K562 (cell line): ENCODE data around the gene KLHDC10. TPM values are rescaled to one million over a fixed set of nuclear protein-coding genes. Genes with fewer than 3 reads are reported as not detected.

Experiments
- CEBPB ChIP-seq: fragments of 450-650 bp; IDR thresholded peaks from 2 replicates; pipeline ENCODE4 v1.6.1; 2016; ENCODE audit warnings: missing genetic modification characterization, missing compliant biosample characterization
- CSDE1 ChIP-seq, 2 experiments: fragments of 450-650 bp; IDR thresholded peaks; 2 replicates each; pipeline ENCODE4 v1.6.1; 2016; ENCODE audit warnings: mild to moderate bottlenecking in 1 of 2
- DMBX1 ChIP-seq: fragments of 250-450 bp; sonication (Bioruptor Pico); IDR thresholded peaks from 2 replicates; pipeline ENCODE4 v1.8.0; 2022; ENCODE audit warnings: inconsistent platforms, mild to moderate bottlenecking, moderate library complexity, borderline replicate concordance
- ERF ChIP-seq: fragments of 450-650 bp; formaldehyde crosslinking; IDR thresholded peaks from 2 replicates; pipeline ENCODE4 v1.4.0; 2020; ENCODE audit warnings: mild to moderate bottlenecking, mixed read lengths
- FOXJ2 ChIP-seq: fragments of 200-800 bp; sonication (Bioruptor generic); IDR thresholded peaks from 2 replicates; pipeline ENCODE4 v1.6.1; 2016; ENCODE audit warnings: missing genetic modification characterization, missing compliant biosample characterization
- FOXM1 ChIP-seq, 2 experiments: fragments of 450-650 bp in 1 of 2; sonication (generic) in 1 of 2; formaldehyde crosslinking in 1 of 2; IDR thresholded peaks; 2 replicates each; pipeline versions ENCODE4 v1.6.1 to v1.9.0; 2017 to 2022; ENCODE audit warnings: low read depth in 2 of 2, mild to moderate bottlenecking in 2 of 2, missing genetic modification reagents in 1 of 2, moderate library complexity in 1 of 2
- HMGN3 ChIP-seq: IDR thresholded peaks from 2 replicates; pipeline ENCODE4 v1.6.1; 2011; ENCODE audit warnings: borderline replicate concordance, low read depth, mild to moderate bottlenecking, mixed read lengths, low read length; ENCODE audit not compliant: insufficient read length; ENCODE audit errors: extremely low read depth
- ID3 ChIP-seq, 2 experiments: fragments of 250-450 bp in 1 of 2; fragments of 450-650 bp in 1 of 2; sonication (Bioruptor Pico) in 1 of 2; IDR thresholded peaks; 2 replicates each; pipeline versions ENCODE4 v1.6.1 to v1.8.0; 2016 to 2021; ENCODE audit warnings: mild to moderate bottlenecking in 2 of 2, moderate library complexity in 2 of 2, missing compliant biosample characterization in 1 of 2, missing genetic modification characterization in 1 of 2
- MEIS2 ChIP-seq: fragments of 450-650 bp; IDR thresholded peaks from 2 replicates; pipeline ENCODE4 v1.6.1; 2014; ENCODE audit warnings: mild to moderate bottlenecking; ENCODE audit not compliant: partially characterized antibody
- MTA2 ChIP-seq: fragments of 450-650 bp; IDR thresholded peaks from 2 replicates; pipeline ENCODE4 v1.6.1; 2016; ENCODE audit warnings: low read depth
- RAD51 ChIP-seq: fragments of 450-650 bp; IDR thresholded peaks from 2 replicates; pipeline ENCODE4 v1.7.1; 2016; ENCODE audit warnings: low read depth, mild to moderate bottlenecking, borderline replicate concordance
- STAT5A ChIP-seq: IDR thresholded peaks from 2 replicates; pipeline ENCODE4 v1.6.1; 2012; ENCODE audit warnings: low read length, inconsistent platforms, borderline replicate concordance
- TCF3 ChIP-seq: sonication (generic); formaldehyde crosslinking; IDR thresholded peaks from 2 replicates; pipeline ENCODE4 v1.4.0; 2020; ENCODE audit warnings: mild to moderate bottlenecking, missing genetic modification reagents
- USF1 ChIP-seq: sonication (generic); formaldehyde crosslinking; IDR thresholded peaks from 2 replicates; pipeline ENCODE4 v1.9.0; 2022; ENCODE audit warnings: mild to moderate bottlenecking, missing genetic modification reagents
- USF2 ChIP-seq: sonication (generic); formaldehyde crosslinking; IDR thresholded peaks from 2 replicates; pipeline ENCODE4 v1.5.0; 2020; ENCODE audit warnings: missing genetic modification reagents
- ZBTB26 ChIP-seq: fragments of 450-650 bp; formaldehyde crosslinking; IDR thresholded peaks from 2 replicates; pipeline ENCODE4 v1.4.0; 2022; ENCODE audit warnings: missing genetic modification characterization
- ZNF165 ChIP-seq: fragments of 250-450 bp; sonication (Bioruptor Pico); IDR thresholded peaks from 2 replicates; pipeline ENCODE4 v1.4.0; 2020; ENCODE audit warnings: borderline replicate concordance
- ZNF316 ChIP-seq: fragments of 450-650 bp; IDR thresholded peaks from 2 replicates; pipeline ENCODE4 v1.6.1; 2016
- ZNF354B ChIP-seq: fragments of 250-450 bp; sonication (Bioruptor Pico); IDR thresholded peaks from 2 replicates; pipeline ENCODE4 v1.4.0; 2020
- ZNF398 ChIP-seq: fragments of 250-450 bp; sonication (Bioruptor Pico); IDR thresholded peaks from 2 replicates; pipeline ENCODE4 v1.8.0; 2021; ENCODE audit warnings: moderate library complexity, mild to moderate bottlenecking, inconsistent platforms
- ZNF431 ChIP-seq: sonication (generic); formaldehyde crosslinking; IDR thresholded peaks from 2 replicates; pipeline ENCODE4 v1.8.0; 2022; ENCODE audit warnings: mild to moderate bottlenecking, missing genetic modification reagents
- ZNF766 ChIP-seq: fragments of 200-800 bp; sonication (Bioruptor generic); conservative IDR thresholded peaks from 2 replicates; pipeline ENCODE4 v1.6.1; 2016; ENCODE audit warnings: missing genetic modification characterization, missing compliant biosample characterization
- polyA plus RNA-seq, 8 experiments: library from polyadenylated mRNA; depleted of rRNA in 4 of 8; stranded (reverse) in 5 of 8; unstranded in 3 of 8; fragments of >200 nt; fragmentation: Nextera tagmentation in 2 of 8; fragmentation: Illumina TruSeq in 1 of 8; extraction: Ambion mirVana in 2 of 8; extraction: Trizol in 1 of 8; gene quantifications; 2 replicates each; pipeline versions ENCODE4 v1.2.1 to v1.2.3, GENCODE V29; 2011 to 2014; ENCODE audit warnings: inconsistent platforms in 1 of 8, missing spikeins in 1 of 8
- total RNA-seq, 7 experiments: library from RNA; depleted of rRNA in 6 of 7; stranded (reverse); fragments of >200 nt in 6 of 7; fragmentation: Illumina TruSeq in 2 of 7; extraction: Trizol in 2 of 7; gene quantifications; 2 replicates each; pipeline versions ENCODE4 v1.2.1 to v1.2.3, GENCODE V29; 2011 to 2021; ENCODE audit warnings: low replicate concordance in 1 of 7

Gene KLHDC10
- total and polyA plus RNA-seq, 9 of the 15 experiments (the other 6 are each of a cell fraction or from before 2014, with no cell fraction given): 9.8 to 80.5 (median 31.4) TPM

- TF ChIP-seq ID3 (CRISPR knock-in tag; IDR thresholded peaks at IDR 0.05) (no peak), ID3 (tag; IDR thresholded peaks at IDR 0.05) (no peak), ZNF431 (no peak), ZNF316 (no peak), FOXM1 (IDR thresholded peaks at IDR 0.05; ENCODE audit: low read depth) (0 out of 2 replicates have a peak, but pooled peaks have one; percentile 4), FOXM1 (CRISPR knock-in tag; IDR thresholded peaks at IDR 0.05; ENCODE audit: low read depth) (no peak), ZBTB26 (CRISPR knock-in tag) (0 out of 2 replicates have a peak, but pooled peaks have one; percentile 62), USF2 (peak; percentile 62), USF1 (peak; percentile 69), MTA2 (no peak), TCF3 (CRISPR knock-in tag) (0 out of 2 replicates have a peak, but pooled peaks have one; percentile 7), STAT5A (no peak), MEIS2 (no peak), CSDE1 (IDR thresholded peaks at IDR 0.05) (peak in 1 of 2 experiments; percentile 17; a peak in 1 of 4 replicates), ERF (CRISPR knock-in tag) (no peak), CEBPB (tag) (peak; percentile 29; the same call in 1 of the 2 replicates), ZNF398 (no peak), RAD51 (peak; percentile 62; the same call in 1 of the 2 replicates), ZNF354B (CRISPR knock-in tag) (no peak), ZNF766 (CRISPR knock-in tag) (no peak), HMGN3 (no peak), FOXJ2 (no peak; the same call in 1 of the 2 replicates), ZNF165 (CRISPR knock-in tag) (no peak), DMBX1 (CRISPR knock-in tag) (no peak)
Measured at GRCh38 chr7:130071701-130072622, 1.6 kb downstream of the KLHDC10 start (continued).
